HG02798 (cell line): ENCODE data around the gene CIITA.
"Not testable (repeated sequence)": the region's sequence is repeated elsewhere in the genome, so short reads cannot be mapped to it uniquely, and the experiment has no call there.

ENCODE experiments used
- ATAC-seq: cut with Tn5 transposase; IDR thresholded peaks from one replicate; pipeline ENCODE4 v1.9.1; 2021; ENCODE audit warnings: mild to moderate bottlenecking; ENCODE audit not compliant: unreplicated experiment, poor library complexity

Gene CIITA, protein sequence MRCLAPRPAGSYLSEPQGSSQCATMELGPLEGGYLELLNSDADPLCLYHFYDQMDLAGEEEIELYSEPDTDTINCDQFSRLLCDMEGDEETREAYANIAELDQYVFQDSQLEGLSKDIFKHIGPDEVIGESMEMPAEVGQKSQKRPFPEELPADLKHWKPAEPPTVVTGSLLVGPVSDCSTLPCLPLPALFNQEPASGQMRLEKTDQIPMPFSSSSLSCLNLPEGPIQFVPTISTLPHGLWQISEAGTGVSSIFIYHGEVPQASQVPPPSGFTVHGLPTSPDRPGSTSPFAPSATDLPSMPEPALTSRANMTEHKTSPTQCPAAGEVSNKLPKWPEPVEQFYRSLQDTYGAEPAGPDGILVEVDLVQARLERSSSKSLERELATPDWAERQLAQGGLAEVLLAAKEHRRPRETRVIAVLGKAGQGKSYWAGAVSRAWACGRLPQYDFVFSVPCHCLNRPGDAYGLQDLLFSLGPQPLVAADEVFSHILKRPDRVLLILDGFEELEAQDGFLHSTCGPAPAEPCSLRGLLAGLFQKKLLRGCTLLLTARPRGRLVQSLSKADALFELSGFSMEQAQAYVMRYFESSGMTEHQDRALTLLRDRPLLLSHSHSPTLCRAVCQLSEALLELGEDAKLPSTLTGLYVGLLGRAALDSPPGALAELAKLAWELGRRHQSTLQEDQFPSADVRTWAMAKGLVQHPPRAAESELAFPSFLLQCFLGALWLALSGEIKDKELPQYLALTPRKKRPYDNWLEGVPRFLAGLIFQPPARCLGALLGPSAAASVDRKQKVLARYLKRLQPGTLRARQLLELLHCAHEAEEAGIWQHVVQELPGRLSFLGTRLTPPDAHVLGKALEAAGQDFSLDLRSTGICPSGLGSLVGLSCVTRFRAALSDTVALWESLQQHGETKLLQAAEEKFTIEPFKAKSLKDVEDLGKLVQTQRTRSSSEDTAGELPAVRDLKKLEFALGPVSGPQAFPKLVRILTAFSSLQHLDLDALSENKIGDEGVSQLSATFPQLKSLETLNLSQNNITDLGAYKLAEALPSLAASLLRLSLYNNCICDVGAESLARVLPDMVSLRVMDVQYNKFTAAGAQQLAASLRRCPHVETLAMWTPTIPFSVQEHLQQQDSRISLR

DNA sequence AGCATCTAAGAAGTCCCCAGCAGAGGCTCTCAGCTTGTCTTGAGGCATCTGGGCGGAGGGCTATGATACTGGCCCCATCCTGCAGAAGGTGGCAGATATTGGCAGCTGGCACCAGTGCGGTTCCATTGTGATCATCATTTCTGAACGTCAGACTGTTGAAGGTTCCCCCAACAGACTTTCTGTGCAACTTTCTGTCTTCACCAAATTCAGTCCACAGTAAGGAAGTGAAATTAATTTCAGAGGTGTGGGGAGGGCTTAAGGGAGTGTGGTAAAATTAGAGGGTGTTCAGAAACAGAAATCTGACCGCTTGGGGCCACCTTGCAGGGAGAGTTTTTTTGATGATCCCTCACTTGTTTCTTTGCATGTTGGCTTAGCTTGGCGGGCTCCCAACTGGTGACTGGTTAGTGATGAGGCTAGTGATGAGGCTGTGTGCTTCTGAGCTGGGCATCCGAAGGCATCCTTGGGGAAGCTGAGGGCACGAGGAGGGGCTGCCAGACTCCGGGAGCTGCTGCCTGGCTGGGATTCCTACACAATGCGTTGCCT, at the start of gene CIITA:
Gene CIITA, plus strand, starts transcription at position 404 of the 543 bp plus-strand sequence. Its CDS starts 129 bp downstream, at position 533.
- peak; percentile 70 for ATAC-seq

DNA sequence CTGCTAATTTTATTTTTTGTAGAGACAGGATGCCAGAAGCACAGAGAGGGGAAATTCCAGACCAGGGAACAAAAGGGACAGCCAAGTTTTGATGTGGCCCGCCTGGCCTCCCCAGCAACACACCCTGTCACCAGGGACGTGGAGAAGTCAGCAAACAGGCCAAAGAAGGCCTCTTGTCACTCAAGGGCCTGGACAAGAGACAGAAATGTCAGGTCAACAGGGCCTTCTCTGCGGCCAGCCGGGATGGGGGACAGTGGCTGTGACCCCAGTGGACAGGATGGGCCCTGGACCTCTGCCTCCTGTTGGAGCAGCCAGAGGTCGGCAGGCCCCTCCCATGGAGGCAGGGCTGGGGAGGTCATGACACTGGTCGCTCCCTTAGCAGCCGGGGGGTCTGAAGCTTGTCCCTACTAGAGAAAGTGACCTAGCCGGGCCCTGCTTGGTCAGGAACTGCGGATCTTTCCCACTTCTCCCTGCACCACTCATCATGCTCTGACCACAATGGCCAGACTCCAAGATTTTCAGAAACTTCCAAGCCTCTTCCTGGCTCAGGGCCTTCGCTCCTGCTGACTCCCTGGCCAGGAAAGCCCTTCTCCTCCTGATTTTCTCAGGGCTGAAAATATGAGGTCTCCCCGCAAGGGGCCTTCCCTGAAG, 49.2 kb upstream of the CIITA start:
- no peak for ATAC-seq

DNA sequence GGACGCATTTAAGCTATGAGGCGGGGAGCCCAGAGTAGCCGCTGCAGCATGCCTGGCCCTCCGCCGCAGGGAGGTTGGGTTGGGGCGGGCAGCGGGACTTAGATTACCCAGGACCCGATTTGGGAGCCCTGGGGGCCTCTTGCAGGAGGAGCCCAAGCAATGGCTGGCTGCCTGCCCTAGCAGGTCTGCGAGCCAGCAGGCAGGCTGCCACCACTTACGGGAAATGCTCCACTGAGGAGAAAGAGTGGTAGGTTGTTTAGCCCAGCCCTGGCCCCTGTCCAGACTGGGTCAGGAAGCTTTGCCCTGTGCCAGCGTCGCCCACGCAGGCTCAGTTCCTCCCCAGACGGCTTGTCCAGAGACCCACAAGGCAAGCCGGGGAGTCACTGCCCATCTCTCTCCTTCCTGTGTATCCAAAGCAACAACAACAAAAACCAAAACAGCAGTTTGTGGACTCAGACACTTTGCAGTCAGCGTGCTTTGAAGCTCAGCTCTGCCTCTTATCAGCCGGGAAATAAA, 48.1 kb upstream of the CIITA start:
- no peak for ATAC-seq

DNA sequence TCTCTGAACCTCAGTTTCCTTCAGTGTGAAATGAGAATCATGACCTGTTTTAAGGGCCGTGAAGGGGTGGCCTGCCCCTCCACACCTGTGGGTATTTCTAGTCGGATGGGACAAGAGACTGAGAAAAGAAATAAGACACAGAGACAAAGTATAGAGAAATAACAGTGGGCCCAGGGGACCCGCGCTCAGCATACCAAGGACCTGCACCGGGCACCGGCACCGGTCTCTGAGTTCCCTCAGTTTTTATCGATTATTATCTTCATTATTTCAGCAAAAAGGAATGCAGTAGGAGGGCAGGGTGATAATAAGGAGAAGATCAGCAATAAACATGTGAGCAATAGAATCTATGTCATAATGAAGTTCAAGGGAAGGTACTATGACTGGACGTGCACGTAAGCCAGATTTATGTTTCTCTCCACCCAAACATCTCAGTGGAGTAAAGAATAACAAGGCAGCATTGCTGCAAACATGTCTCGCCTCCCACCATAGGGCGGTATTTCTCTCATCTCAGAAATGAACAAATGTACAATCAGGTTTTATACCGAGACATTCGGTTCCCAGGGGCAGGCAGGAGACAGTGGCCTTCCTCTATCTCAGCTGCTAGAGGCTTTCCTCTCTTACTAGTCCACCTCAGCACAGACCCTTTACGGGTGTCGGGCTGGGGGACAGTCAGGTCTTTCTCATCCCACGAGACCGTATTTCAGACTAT, 47.5 kb upstream of the CIITA start:
- ATAC-seq: not testable (repeated sequence)

DNA sequence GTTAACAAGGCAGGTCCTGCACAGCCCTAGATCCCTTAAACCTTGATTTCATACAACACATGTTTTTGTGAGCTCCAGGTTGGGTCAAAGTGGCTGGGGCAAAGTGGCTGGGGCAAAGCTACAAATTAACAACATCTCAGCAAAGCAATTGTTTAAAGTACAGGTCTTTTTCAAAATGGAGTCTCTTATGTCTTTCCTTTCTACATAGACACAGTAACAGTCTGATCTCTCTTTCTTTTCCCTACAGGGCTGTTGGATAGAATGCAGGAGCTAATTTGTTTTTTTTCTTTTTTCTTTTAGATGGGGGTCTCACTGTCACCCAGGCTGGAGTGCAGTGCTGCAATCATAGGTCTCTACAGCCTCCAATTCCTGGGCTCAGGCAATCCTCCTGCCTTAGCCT, 46.8 kb upstream of the CIITA start:
- not testable (repeated sequence) for ATAC-seq

DNA sequence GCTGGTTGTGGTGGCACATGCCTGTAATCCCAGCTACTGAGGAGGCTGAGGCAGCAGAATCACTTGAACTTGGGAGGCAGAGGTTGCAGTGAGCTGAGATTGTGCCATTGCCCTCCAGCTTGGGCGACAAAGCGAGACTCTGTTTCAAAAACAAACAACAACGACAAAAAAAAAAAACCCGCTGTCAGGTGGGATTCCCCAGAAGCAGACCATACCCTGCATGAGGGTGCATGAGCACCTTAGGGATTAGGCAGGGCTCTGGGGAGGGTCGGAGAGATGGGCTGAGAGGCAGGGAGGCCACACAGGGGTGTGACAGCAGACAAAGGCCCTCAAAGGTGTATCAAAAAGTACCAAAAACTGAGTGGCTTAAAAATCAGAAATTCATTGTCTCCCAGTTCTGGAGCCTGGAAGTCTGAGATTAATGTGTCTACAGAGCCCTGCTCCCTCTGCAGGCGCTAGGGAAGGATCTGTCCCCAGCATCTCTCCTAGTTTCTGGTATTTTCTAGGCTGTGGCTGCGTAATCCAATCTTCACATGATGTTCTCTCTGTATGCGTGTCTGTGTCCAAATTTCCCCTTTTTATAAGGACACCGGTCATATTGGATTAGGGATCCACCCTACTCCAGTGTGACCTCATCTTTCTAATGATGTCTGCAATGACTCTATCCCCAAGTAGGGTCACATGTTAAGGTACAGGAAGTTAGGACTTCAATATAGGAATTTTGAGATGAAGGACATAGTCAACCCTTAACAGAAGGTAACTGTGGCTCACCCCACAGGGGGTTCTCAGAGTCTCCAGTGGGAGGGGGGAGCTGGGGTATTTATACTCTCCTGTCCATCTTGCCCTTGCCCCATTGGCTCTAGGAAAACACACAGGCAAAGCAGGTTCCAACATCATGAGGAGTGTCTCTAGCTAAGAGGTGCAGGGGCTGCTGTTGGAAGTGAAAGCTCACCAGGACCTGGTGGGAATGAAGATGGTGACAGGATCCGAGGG, 44.8 kb upstream of the CIITA start:
- ATAC-seq: no peak

DNA sequence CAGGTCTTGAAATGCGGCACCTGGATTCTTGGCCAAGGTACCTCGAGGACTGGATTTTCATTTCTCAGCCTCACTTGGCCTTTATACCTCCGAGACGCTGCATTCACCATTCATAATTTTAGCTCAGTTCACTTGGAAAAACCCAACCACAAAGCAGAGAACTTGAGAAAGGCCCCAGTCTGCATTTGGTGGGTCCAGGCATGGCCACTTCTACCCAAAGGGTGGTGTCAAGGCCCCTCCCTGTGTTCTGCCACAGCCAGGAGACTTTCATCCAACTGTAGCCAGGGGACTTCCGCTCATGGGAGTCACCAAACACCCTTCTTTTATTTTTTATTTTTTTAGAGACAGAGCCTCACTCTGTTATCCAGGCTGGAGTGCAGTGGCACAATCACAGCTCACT, 43.7 kb upstream of the CIITA start:
- no peak for ATAC-seq

DNA sequence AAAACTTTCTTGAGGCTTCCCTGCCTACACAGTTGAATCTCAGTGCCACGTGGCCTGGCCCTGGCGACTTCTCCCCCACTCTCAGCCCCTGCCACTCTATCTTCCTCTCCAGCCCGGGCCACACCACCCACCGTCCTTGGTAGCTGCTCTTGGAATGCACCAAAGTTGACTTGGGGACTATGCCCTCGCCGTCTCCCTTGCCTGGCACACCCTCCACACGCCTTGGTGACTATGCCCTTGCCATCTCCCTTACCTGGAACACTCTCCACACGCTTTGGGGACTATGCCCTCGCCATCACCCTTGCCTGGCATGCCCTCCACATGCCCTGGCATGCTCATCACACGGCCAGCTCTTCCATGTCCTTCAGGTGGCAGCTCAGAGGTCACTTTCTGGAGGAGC, 42.9 kb upstream of the CIITA start:
- no peak for ATAC-seq

DNA sequence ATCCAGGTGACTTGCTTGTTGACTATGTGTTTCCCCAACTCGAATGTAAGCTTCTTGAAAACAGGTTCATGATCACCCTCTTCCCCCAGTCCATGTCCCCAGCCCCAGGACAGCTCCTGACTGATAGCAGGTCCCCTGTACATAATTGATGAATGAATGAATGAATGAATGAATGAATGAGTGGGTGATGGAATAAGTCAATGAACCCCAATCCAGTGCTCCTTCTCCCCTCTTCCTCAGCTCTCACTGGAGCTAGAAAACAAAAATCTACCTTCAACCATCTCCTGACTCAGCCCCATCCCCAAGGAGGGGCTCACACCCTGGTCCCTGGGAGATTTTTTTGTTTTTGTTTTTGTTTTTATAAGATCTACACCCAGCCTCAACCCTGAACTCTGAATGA, 42.2 kb upstream of the CIITA start:
- no peak for ATAC-seq

DNA sequence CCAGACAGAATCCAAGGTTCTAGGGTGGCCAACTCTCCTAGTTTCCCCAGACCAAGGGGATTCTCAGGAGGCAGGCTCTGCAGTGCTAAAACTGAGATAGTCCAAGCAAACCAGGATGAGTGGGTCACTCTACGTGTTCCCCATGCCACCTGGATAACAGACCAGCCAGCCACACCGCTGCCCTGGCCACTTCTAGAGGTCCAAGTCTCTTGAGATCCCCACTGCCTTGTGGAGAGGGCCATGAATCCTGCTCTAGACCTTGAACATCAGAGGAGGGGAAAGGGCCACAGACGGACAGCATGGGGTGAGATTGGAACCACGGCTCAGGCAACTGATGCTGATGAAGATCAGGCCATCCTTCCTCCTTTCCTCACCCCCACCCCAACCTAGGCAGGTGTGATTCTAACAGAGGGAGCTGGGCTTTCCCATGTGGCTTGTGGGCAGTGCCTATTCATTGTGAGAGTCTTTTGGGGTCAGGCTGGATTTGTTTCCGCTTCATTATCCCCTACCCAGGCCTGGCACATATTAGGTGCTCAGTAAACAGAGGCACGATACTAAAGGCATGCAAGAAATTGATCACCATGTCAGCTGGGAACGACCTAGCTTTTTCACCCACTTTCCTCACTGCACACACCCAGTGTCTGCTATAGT, 41.6 kb upstream of the CIITA start:
- peak; percentile 67 for ATAC-seq

DNA sequence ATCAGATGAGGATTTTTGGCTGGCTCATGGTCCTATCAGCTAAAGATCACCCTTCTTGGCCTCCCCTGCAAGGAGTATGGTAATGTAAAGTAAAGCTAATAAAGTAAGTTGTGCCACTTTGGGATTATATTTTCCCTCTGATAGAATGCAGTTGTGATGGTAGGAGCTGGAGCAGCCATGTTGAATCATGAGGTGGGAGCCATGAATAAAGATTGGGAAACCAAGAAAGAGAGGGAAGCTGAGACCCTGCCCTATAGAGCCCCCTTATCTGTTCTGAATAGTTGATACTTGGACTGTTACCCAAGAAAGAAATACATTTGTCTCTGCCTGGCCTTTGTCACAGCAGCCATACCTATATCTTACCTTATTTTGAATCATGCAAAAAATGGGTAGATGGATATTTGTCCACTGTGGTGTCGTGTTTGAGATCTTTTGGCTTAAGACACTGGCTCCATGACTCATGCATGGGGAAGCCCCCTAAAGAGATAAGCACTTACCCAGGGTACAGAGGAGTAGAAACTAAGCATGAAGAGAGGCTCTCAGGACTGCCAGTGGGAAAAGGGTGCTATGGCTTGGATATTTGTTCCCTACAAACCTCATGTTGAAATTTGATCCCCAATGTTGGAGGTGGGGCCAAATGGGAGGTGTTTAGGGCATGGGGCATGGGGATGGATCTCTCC, 40.7 kb upstream of the CIITA start:
- no peak for ATAC-seq

DNA sequence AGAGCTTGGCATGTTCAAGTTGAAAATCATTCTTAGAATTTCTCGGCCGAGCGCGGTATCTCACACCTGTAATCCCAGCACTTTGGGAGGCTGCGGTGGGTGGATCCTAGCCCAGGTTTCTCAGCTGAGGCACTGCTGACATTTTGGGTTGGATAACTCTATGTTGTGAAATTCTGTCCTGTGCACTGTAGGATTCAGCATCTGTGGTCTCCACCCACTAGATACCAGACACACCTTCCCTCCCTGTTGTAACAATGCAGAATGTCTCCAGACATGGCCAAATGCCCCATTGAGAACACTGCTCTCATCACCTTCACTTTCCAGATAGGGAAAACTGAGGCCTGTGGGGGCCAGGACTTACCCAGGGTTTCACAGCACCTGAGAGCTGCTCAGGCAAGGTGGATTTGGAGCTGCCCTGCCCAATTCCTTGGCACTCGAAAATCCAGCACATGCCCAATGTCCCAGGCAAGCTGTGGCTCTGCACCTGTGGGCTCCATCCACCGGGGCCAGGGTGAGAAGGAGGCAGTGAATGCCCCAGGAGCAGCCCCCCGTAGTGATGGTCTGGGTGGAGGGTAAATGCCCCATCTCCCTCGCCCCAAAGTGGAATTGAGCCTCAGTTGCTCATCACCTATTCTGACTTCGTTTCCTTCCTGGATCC, 38.3 kb upstream of the CIITA start:
- no peak for ATAC-seq

DNA sequence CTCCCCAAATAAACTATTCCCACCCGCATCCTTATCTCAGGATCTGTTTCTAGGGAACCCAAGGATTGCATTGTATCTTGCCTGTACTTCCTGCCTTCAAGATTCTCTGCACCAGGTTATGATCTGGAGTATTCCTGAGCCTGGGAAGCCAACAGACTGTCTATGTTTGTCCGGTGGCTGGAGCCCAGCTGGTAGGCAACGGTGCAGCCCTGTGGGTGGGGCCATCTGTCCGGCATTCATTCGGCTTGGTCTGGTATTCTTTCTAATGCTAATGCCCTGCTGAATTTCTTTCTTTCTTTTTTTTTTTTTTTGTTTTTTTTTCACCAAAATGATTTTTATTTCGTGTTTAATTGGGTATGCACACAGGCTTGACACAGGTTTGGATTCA, 37.7 kb upstream of the CIITA start:
- ATAC-seq: no peak

DNA sequence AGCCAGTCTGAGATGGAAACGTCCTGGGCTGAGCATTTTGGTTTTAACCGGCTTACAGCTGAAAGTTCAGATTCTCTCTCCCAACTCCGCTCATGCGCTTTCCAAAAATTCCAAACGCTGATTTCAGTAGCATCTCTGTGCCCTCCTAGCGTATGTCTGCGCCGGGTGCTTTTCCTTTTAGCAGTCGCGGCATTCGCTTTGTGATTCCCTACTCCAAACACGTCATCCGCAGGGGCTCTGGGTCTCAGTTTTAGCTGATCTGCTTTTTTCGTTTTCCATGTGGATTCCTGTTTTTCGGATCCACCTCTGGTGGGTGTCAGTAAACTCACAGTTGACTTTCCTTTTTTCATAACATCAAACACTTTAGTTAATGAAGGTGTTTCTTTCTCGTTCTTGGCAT, 36.3 kb upstream of the CIITA start:
- ATAC-seq: no peak

DNA sequence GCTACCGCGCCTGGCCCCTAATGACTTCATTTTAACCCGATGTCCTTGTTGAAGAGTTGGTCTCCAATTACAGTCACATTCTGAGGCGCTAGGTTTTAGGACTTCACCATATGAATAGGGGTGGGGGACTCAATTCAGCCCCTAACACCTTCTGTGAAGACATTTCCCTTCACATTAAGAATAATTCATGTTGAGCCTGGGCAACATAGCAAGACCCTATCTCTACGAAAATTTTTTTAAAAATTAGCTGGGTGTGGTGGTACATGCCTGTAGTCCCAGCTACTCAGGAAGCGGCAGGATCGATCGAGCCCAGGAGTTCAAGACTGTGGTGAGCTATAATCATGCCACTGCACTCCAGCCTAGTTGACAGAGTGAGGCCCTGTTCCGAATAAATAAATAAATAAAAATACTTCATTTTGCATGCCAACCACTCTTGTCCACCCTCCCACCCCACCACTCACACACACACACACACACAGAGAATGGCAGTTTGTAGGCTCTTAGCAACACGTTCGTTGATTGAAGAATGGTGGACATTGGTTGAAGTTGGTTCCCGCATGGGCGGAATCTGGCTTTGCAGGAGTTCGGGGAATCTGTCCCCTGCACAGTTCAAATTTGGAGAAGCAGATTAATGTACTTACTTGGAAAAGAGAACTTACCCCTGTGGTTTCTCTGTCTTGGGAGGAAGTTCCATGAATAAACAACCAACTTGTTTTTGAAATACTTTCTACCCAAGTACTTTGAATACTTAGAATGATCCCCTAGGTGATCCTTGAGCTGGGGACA, 30.6 kb upstream of the CIITA start:
- no peak for ATAC-seq

DNA sequence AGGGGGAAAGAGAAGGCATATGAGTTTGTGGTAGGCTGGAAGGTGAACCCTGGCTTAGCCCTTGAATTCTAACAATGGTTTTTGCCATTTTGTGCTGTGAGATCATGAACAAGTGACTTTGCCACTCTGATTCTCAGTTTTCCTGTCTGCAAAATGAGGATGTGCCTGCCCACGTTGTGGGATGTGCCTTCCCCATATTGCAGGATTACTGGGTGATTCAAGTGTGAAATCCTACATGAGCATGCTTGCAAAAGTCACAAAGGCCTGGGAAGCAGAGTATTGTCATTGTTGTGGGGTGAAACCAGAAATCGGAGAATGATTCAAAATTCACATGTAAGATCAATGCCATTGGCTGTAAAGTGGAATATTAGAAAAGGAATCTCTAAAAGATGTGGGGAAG, 29.8 kb upstream of the CIITA start:
- no peak for ATAC-seq
